HG02571 (cell line): ENCODE measurements around the gene GLE1.
A peak's percentile ranks its signal among the peaks of the same experiment; 100 is the strongest.
"Not testable (repeated sequence)": the region's sequence is repeated elsewhere in the genome, so short reads cannot be mapped to it uniquely, and the experiment has no call there.

Source experiments
- ATAC-seq: cut with Tn5 transposase; IDR thresholded peaks from one replicate; pipeline ENCODE4 v1.9.1; 2021; ENCODE audit warnings: mild to moderate bottlenecking, moderate library complexity; ENCODE audit not compliant: unreplicated experiment

The GLE1 gene

GRCh38 chr9:128551657-128552152 lies 47.2 kb downstream of the GLE1 start:
- ATAC-seq = no peak

DNA sequence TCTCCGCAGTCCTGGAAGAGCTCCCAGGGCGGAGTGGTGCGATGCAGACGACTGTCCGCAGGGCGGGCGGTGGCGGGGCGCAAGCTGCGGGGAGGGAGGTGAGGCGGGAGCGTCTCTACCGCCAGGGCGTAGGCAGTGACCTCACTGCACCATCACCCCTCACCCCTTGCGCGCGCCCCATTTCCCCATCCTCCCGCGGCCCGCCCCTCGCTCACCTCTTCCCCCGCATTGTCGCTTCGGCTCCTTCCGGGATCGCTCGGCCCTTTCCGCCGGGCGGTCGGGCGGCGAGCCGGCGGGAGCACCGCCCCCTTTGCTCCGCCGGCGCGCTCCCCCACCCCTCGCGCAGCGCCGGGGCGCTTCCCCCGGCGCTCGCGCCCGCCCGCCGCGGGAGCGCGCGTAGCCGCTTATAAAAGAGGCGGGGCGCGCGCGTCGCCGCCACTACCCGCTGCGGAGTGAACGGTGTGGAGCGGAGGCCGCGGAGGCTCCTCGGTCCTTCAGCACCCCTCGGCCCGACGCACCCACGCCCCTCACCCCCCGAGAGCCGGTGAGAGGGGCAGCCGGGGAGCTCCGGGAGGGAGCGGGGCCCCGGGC lies 47.7 kb downstream of the GLE1 start, which contains the start of gene SPTAN1:
Gene SPTAN1, plus strand, starts transcription at position 435 of the 591 bp plus-strand sequence. CDS start 14,154 bp downstream, outside the sequence.
- peak; percentile 72 for ATAC-seq

GRCh38 chr9:128552744-128553440 lies 48.4 kb downstream of the GLE1 start:
- peak; percentile 29 for ATAC-seq

DNA sequence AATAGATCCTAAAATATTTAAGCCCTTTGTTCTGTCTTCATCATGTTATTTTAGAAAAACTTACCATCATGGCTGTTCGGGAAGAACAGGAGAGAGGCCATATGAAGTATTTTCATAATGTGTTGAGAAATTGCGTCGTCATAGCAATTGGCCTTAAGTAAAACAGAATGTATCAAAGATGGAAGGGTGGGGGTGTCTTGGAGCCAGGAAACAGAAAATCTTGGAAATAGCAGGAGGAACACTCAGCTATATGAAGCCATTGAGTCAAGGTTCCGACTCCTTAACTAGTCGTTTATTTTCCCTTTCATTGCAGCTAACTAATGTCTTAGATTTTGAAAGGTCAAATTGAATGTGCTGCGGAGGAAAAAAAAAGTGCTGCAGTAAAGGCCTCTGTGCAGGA lies 49.2 kb downstream of the GLE1 start:
- no peak for ATAC-seq

- ATAC-seq = no peak
Observed at GRCh38 chr9:128554155-128554862, 49.8 kb downstream of the GLE1 start.

GRCh38 chr9:128555180-128555721 lies 50.7 kb downstream of the GLE1 start:
- no peak for ATAC-seq

DNA sequence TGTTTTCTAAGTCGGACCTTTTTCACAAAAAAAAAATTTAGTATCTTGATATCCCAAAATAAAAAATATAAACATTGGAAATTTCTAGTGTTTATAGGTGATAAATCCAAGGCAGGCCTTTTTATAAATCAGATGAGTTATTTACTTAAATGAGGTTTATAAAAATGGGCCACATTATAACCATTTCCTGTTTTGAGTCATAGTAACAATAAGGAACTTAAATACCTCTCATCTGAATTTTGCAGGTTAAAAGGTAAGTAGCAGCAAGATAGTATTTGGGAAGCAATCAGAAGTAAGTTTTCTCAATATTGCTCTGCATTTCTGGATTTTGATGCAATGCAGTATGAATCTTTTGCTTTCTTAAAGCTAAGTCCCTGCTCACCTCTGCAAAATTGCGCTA lies 51.8 kb downstream of the GLE1 start:
- ATAC-seq = no peak

- no peak for ATAC-seq
Observed at GRCh38 chr9:128556926-128557634, 52.6 kb downstream of the GLE1 start.

DNA sequence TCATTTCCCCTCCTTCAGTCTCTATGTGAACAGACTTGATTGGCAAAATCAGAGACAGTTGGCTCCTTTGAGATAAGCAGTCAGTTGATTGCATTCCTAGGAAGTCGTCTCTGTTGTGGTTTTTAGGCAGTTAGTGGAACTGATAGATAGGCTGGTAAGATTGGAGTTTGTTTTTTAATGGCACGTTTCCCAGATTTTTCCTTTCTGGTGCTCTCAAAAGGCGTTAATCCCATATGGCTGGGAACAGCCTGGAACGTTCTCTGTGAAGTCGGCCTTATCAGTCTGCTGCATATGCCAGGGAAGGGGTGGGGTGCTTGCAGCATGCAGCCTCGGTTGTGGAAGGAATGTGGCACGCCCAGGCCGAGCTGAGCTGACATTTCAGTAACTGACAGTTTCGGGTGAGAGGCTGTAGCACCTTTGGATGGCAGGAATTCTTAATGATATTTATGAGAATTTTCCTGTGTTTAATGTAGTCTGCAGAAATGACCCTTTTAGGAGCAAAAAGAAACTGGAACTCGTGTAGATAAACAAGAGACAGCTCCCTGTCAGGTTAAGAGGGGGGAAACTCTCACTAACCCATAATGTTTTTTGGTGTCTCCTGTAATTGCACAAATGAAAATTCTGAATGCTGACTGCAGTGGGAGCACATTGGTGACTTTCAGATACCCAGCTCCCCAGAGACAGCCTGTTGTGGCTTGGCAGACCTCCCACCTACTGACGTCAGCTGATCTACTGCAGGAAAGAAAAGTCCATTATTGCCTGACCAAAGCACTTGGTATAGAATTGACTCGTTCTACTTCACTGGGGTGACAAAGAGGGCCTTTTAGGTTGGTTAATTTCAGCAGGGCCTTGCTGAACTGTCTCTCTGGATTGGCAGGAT lies 54.2 kb downstream of the GLE1 start:
- peak; percentile 62 for ATAC-seq

- ATAC-seq = no peak
Observed at GRCh38 chr9:128565578-128565977, 61.1 kb downstream of the GLE1 start.

GRCh38 chr9:128568470-128569078 lies 64.1 kb downstream of the GLE1 start:
- no peak for ATAC-seq

- ATAC-seq = no peak
Observed at GRCh38 chr9:128575469-128575868, 71.0 kb downstream of the GLE1 start.

DNA sequence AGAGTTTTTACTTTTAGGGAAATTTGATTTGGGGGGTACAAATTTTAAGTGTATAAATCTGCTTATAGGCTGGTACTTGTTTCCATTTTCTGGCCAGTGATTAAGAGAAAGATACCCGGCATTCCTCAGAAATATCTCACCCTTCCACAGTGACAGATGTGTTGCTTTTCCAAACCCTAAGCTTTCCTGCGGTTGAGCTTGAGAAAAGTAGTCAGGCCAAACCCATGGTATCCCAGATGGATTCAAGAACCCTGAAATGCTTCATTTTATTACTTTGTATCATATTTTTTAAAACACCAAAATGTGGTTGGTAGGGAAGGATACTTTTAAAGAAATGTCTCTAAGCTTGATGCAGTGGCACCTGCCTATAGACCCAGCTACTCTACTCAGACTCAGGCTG lies 71.4 kb downstream of the GLE1 start:
- no peak for ATAC-seq

GRCh38 chr9:128577206-128577605 lies 72.7 kb downstream of the GLE1 start:
- no peak for ATAC-seq

- no peak for ATAC-seq
Observed at GRCh38 chr9:128579194-128579593, 74.7 kb downstream of the GLE1 start.

DNA sequence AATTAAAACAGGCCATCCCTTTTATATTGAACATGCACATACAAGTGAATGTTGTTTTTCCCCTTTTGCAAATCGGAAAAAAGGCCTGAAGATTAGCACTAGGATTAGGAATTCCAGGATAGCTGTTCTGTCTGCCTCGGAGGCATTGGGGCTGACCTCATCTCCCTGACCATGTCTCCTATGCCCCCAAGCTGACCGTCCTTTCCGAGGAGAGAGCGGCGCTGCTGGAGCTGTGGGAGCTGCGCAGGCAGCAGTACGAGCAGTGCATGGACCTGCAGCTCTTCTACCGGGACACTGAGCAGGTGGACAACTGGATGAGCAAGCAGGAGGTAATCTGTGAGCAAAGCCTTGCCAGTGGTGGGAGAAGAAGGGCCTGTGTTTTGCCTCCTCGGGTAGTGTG lies 76.2 kb downstream of the GLE1 start:
- no peak for ATAC-seq

GRCh38 chr9:128585155-128585554 lies 80.6 kb downstream of the GLE1 start:
- ATAC-seq = not testable (repeated sequence)

DNA sequence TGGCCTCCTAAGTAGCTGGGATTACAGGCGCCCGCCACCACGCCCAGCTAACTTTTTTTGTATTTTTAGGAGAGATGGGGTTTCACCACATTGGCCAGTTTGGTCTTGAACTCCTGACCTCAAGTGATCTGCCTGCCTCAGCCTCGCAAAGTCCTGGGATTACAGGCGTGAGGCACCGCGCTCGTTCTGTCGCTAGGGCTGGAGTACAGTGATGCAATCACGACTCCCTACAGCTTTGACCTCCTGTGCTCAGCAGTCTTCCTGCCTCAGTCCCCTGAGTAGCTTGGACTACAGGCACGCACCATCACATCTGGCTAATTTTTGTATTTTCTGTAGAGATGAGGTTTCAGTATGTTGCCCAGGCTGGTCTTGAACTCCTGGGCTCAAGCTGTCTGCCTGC lies 82.4 kb downstream of the GLE1 start:
- ATAC-seq = not testable (repeated sequence)

DNA sequence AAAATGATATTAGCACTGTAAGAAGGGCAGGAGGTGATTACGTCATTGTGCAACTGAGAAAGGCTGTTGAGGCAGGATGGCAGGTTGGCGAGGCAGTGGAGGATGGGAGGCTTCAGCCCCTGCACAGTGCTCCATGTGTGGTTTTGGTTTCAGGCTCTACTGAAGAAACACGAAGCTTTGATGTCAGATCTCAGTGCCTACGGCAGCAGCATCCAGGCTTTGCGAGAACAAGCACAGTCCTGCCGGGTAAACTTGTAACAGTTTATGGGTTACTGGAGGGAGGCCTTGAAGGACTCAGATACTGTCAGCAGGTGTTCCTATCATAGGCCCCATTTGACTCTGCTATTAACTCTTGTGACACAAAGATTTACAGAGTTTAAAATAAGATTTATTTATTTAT lies 82.9 kb downstream of the GLE1 start:
- no peak for ATAC-seq
